HepG2 (cell line): Measurements from ENCODE around the gene ATRN. TPM values are rescaled to one million over a fixed set of nuclear protein-coding genes. Genes with fewer than 3 reads are reported as not detected.

Source experiments
- ATAC-seq: fragments of 200-7000 bp; cut with Tn5 transposase; 3 replicates; pipeline ENCODE4 v1.9.1; 2020; ENCODE audit warnings: mild to moderate bottlenecking, moderate library complexity
- BruUV-seq: library from RNA; stranded (reverse); fragments of 400-500 nt; replicated peaks from 2 replicates; lab custom pipeline; 2021; lab: Mats Ljungman, UMichigan
- CTCF ChIA-PET: fragments of 300-600 bp; formaldehyde crosslinking; extraction: SDS; loops from one replicate; lab custom pipeline; 2021; ENCODE audit warnings: low total read pairs, inconsistent platforms, low intra/inter-chr PET ratio; lab: Yijun Ruan, JAX
- POLR2A ChIA-PET: fragments of 350-600 bp; sonication (Branson Sonifier 250); formaldehyde crosslinking; loops from one replicate; lab custom pipeline; 2020; ENCODE audit warnings: antibody characterized with exemption, inconsistent platforms; lab: Yijun Ruan, JAX
- DNase-seq: peaks from one replicate; pipeline ENCODE4 v3.0.0-alpha.2; 2015; ENCODE audit warnings: low spot score
- FAIRE-seq: peaks from 3 replicates; lab custom pipeline; 2011; peaks lifted over from hg19 to GRCh38; lab: Jason Lieb, UNC
- H2AFZ ChIP-seq: one replicate; pipeline ENCODE4 v1.6.1; 2011; ENCODE audit warnings: low read length, inconsistent platforms
- H3K27ac ChIP-seq: fragments of 300-600 bp; 3 replicates; pipeline ENCODE4 v1.8.0; 2011; ENCODE audit warnings: mixed run types, mild to moderate bottlenecking, mixed read lengths, low read length, inconsistent platforms; ENCODE audit not compliant: insufficient read depth; ENCODE audit errors: extremely low read length
- H3K27me3 ChIP-seq, 2 experiments: fragments of 200-600 bp in 1 of 2; 2 replicates in 1 of 2; 3 replicates in 1 of 2; pipeline versions ENCODE4 v1.6.0 to v1.8.0; 2011; ENCODE audit warnings: low read length in 2 of 2, mild to moderate bottlenecking in 2 of 2, moderate library complexity in 2 of 2, inconsistent platforms in 1 of 2; ENCODE audit not compliant: insufficient read depth in 2 of 2, control insufficient read depth in 1 of 2
- H3K36me3 ChIP-seq, 2 experiments: fragments of 200-600 bp in 1 of 2; replicated peaks in 1 of 2; 2 replicates in 1 of 2; 3 replicates in 1 of 2; pipeline versions ENCODE4 v1.5.1 to v1.8.0; 2011; ENCODE audit warnings: low read length in 2 of 2, inconsistent platforms in 1 of 2; ENCODE audit not compliant: insufficient read depth in 2 of 2, control insufficient read depth in 1 of 2
- H3K4me1 ChIP-seq: 2 replicates; pipeline ENCODE4 v1.5.1; 2012; ENCODE audit warnings: low read length, inconsistent platforms; ENCODE audit not compliant: insufficient read depth
- H3K4me2 ChIP-seq: 2 replicates; pipeline ENCODE4 v1.6.0; 2011; ENCODE audit warnings: low read depth, low read length, inconsistent platforms
- H3K4me3 ChIP-seq, 3 experiments: fragments of 200-600 bp in 1 of 3; sonication (generic), shearing (Covaris generic) in 1 of 3; replicated peaks in 1 of 3; 2 replicates each; pipeline ENCODE4 v1.5.1; 2011 to 2016; ENCODE audit warnings: low read length in 3 of 3, inconsistent platforms in 2 of 3, low read depth in 2 of 3, mild to moderate bottlenecking in 2 of 3, control low read depth in 1 of 3, mixed read lengths in 1 of 3; ENCODE audit not compliant: insufficient read depth in 1 of 3
- H3K79me2 ChIP-seq: one replicate; pipeline ENCODE4 v1.6.1; 2011; ENCODE audit warnings: low read length, inconsistent platforms; ENCODE audit not compliant: insufficient read depth
- H3K9ac ChIP-seq: 2 replicates; pipeline ENCODE4 v1.6.0; 2011; ENCODE audit warnings: mild to moderate bottlenecking, low read depth, low read length, inconsistent platforms; ENCODE audit not compliant: insufficient read depth
- H3K9me3 ChIP-seq: 2 replicates; pipeline ENCODE4 v1.5.1; 2012; ENCODE audit warnings: mild to moderate bottlenecking, low read length
- H4K20me1 ChIP-seq: 2 replicates; pipeline ENCODE4 v1.6.0; 2011; ENCODE audit warnings: inconsistent platforms, mild to moderate bottlenecking, low read length, moderate library complexity; ENCODE audit not compliant: insufficient read depth
- ATF6 ChIP-seq: sonication (generic); formaldehyde crosslinking; conservative IDR thresholded peaks from 2 replicates; pipeline ENCODE4 v1.4.0; 2020; ENCODE audit warnings: missing genetic modification reagents
- MAX ChIP-seq: IDR thresholded peaks from 2 replicates; pipeline ENCODE4 v1.6.1; 2012; ENCODE audit warnings: inconsistent platforms
- NPAS2 ChIP-seq: sonication (generic); formaldehyde crosslinking; IDR thresholded peaks from 2 replicates; pipeline ENCODE4 v1.8.0; 2022; ENCODE audit warnings: mild to moderate bottlenecking, missing genetic modification reagents, borderline replicate concordance
- NR2F6 ChIP-seq, 2 experiments: IDR thresholded peaks; 2 replicates each; pipeline ENCODE4 v1.6.1; 2016; ENCODE audit warnings: antibody characterized with exemption in 1 of 2, mild to moderate bottlenecking in 1 of 2
- SALL1 ChIP-seq: sonication (generic); formaldehyde crosslinking; IDR thresholded peaks from 2 replicates; pipeline ENCODE4 v1.8.0; 2022; ENCODE audit warnings: mild to moderate bottlenecking, missing genetic modification reagents
- ZNF230 ChIP-seq: sonication (generic); formaldehyde crosslinking; IDR thresholded peaks from 2 replicates; pipeline ENCODE4 v1.4.0; 2020; ENCODE audit warnings: mild to moderate bottlenecking, missing genetic modification reagents
- ZNF281 ChIP-seq: sonication (generic); formaldehyde crosslinking; IDR thresholded peaks from 2 replicates; pipeline ENCODE4 v1.4.0; 2020; ENCODE audit warnings: missing genetic modification reagents, borderline replicate concordance
- ZNF292 ChIP-seq: sonication (generic); formaldehyde crosslinking; IDR thresholded peaks from 2 replicates; pipeline ENCODE4 v1.8.1; 2022; ENCODE audit warnings: mild to moderate bottlenecking, low read depth, missing genetic modification reagents, borderline replicate concordance
- ZNF367 ChIP-seq: sonication (generic); formaldehyde crosslinking; IDR thresholded peaks from 2 replicates; pipeline ENCODE4 v1.4.0; 2020; ENCODE audit warnings: missing genetic modification reagents, borderline replicate concordance
- ZNF724P ChIP-seq: sonication (generic); formaldehyde crosslinking; IDR thresholded peaks from 2 replicates; pipeline ENCODE4 v1.8.0; 2022; ENCODE audit warnings: missing genetic modification reagents, borderline replicate concordance
- WGBS: methylation state at CpG from one replicate; pipeline ENCODE4 v1.1.6; 2017; ENCODE audit warnings: low lambda C conversion rate; 5-methylcytosine and 5-hydroxymethylcytosine counted together
- in situ Hi-C: cut with HindIII; loops from 2 replicates; pipeline ENCODE4 v1.10.0; 2017; ENCODE audit warnings: low pct_unique_long_range_greater_than_20kb; ENCODE audit not compliant: extremely low pct_ligation_motif_present
- intact Hi-C: fragments of 100-400 bp; cut with micrococcal nuclease; formaldehyde crosslinking; loops from one replicate; pipeline ENCODE4 v1.10.0; 2022; ENCODE audit not compliant: unreplicated experiment
- polyA plus RNA-seq, 8 experiments: library from polyadenylated mRNA; depleted of rRNA in 3 of 8; stranded (reverse) in 7 of 8; unstranded in 1 of 8; fragments of >200 nt; fragmentation: Illumina TruSeq in 4 of 8; extraction: Trizol in 4 of 8; gene quantifications; 2 replicates each; pipeline versions ENCODE4 v1.2.1 to v1.2.3, GENCODE V29; 2011 to 2016; ENCODE audit warnings: low read depth in 4 of 8, missing spikeins in 1 of 8, mixed read lengths in 1 of 8; ENCODE audit not compliant: insufficient read depth in 1 of 8
- total RNA-seq, 5 experiments: library from RNA; depleted of rRNA; stranded (reverse); fragments of >200 nt; fragmentation: Illumina TruSeq; extraction: Trizol; gene quantifications; 2 replicates each; pipeline ENCODE4 v1.2.3, GENCODE V29; 2016; ENCODE audit warnings: low read depth in 1 of 5

ATRN gene
- total and polyA plus RNA-seq, 2 of the 13 experiments (the other 11 are each of a cell fraction or from before 2014, with no cell fraction given) = 44.2 to 81.1 TPM

GRCh38 chr20:3473324-3473723, 2.5 kb downstream of the ATRN start (continued):
- no peak for TF ChIP-seq ZNF281
- 0 out of 2 replicates have a peak, but pooled peaks have one; percentile 37 for TF ChIP-seq NPAS2
- TF ChIP-seq ZNF724P (CRISPR knock-in tag) = 0 out of 2 replicates have a peak, but pooled peaks have one; percentile 28
- TF ChIP-seq MAX = 0 out of 2 replicates have a peak, but pooled peaks have one; percentile 32
- peak; percentile 42; the same call in 1 of the 2 replicates for TF ChIP-seq NR2F6 (IDR thresholded peaks at IDR 0.05)
- no peak for TF ChIP-seq NR2F6 (CRISPR knock-in tag; IDR thresholded peaks at IDR 0.05)
- TF ChIP-seq ATF6 (CRISPR knock-in tag) = no peak
- 0 out of 2 replicates have a peak, but pooled peaks have one; percentile 23 for TF ChIP-seq SALL1 (CRISPR knock-in tag)

- TF ChIP-seq ZNF292 (CRISPR knock-in tag) (peak; percentile 28; the same call in 1 of the 2 replicates), ZNF230 (0 out of 2 replicates have a peak, but pooled peaks have one; percentile 5), ZNF367 (no peak)
- no TSS peak for BruUV-seq
- H3K79me2 ChIP-seq = peaks cover 52% of the 10 kb centered on the region
- H3K4me1 ChIP-seq = peaks cover 60% of the 10 kb centered on the region
- ChIA-PET POLR2A (interaction anchor here (4.7 kb wide), 1 partner anchor 13 kb away, joined by 40 read pairs; no protein-coding TSS in a partner anchor), CTCF (no interaction called here)
- peak overlapping the region; percentile 94 for H3K4me2 ChIP-seq
- no peak overlapping the region for H3K4me3 ChIP-seq
- H3K9me3 ChIP-seq = no peaks in the 10 kb centered on the region
- H3K27ac ChIP-seq = no peak overlapping the region
- intact Hi-C loops (loop anchor here (5.0 kb wide), 2 partner anchors 38 to 83 kb away; no protein-coding TSS in a partner anchor), in situ Hi-C loops (no loop called here)
- DNase-seq (no peak), FAIRE-seq (no peak), ATAC-seq (no peak)
- H4K20me1 ChIP-seq = peaks cover 18% of the 10 kb centered on the region
- peaks cover 0 to 4% of the 10 kb centered on the region in 2 experiments; a peak in 1 of 5 replicates for H3K27me3 ChIP-seq
- H3K36me3 ChIP-seq = no peaks in the 10 kb centered on the region; a peak in 1 of 5 replicates
- H2AFZ ChIP-seq = no peak overlapping the region
- H3K9ac ChIP-seq = peak overlapping the region; percentile 1; the same call in 1 of the 2 replicates
- 92% methylated on average over 1 of the region's 1 CpG for WGBS
Measured at GRCh38 chr20:3473944-3474343, 3.1 kb downstream of the ATRN start.
